ENCODE data around the gene RTP1. TPM values are rescaled to one million over a fixed set of nuclear protein-coding genes. Genes with fewer than 3 reads are reported as not detected.

The RTP1 gene
- total RNA-seq, 1 donor from 2014 or later: not detected

DNA sequence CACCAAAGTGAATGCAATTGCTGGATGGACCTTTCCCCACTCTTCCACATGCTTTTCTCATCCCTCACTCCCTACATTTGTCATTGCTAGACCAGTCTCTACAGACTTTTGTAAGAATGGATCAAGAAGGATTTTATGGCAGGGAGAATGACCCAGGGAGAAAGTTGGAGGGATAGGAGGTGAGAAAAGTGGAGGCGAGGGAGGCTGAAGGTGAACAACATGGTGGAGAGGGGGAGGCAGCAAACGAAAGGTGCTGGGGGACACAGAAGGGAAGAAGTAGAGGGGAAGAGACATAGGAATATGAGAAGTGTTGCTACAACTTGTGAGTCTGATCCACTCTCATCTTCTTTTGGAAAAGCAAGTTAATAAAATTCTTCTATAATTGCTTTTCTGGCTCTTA is 24.4 kb upstream of the RTP1 start:
- no peaks in the 10 kb centered on the region for H3K79me2 ChIP-seq (ENCODE audit: low read depth)
- Mint-ChIP-seq H3K9me3 (no peaks in the 10 kb centered on the region), H3K4me3 (no peak overlapping the region), H3K27ac (no peak overlapping the region), H3K4me1 (peaks cover 7% of the 10 kb centered on the region), H3K27me3 (ENCODE audit: insufficient read depth, low read depth) (peaks cover 3% of the 10 kb centered on the region), H3K36me3 (no peaks in the 10 kb centered on the region)
- no peak overlapping the region for H2AFZ ChIP-seq (replicated peaks)
- no peak for DNase-seq (ENCODE audit: low spot score)
- H3F3A ChIP-seq (ENCODE audit: low read depth): peaks cover 9% of the 10 kb centered on the region
- H3K9ac ChIP-seq: no peak overlapping the region
- H3K4me1 ChIP-seq: peaks cover 6% of the 10 kb centered on the region
- H3K36me3 ChIP-seq: no peaks in the 10 kb centered on the region
- no peaks in the 10 kb centered on the region for H4K20me1 ChIP-seq (ENCODE audit: low read depth)
- H3K27me3 ChIP-seq: no peaks in the 10 kb centered on the region
- TF ChIP-seq EZH2phosphoT487 (IDR thresholded peaks at IDR 0.05) (no peak), EZH2 (IDR thresholded peaks at IDR 0.05) (no peak)
- TF ChIP-seq, protein P1, sequence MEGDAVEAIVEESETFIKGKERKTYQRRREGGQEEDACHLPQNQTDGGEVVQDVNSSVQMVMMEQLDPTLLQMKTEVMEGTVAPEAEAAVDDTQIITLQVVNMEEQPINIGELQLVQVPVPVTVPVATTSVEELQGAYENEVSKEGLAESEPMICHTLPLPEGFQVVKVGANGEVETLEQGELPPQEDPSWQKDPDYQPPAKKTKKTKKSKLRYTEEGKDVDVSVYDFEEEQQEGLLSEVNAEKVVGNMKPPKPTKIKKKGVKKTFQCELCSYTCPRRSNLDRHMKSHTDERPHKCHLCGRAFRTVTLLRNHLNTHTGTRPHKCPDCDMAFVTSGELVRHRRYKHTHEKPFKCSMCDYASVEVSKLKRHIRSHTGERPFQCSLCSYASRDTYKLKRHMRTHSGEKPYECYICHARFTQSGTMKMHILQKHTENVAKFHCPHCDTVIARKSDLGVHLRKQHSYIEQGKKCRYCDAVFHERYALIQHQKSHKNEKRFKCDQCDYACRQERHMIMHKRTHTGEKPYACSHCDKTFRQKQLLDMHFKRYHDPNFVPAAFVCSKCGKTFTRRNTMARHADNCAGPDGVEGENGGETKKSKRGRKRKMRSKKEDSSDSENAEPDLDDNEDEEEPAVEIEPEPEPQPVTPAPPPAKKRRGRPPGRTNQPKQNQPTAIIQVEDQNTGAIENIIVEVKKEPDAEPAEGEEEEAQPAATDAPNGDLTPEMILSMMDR (IDR thresholded peaks at IDR 0.05): no peak
- H3K4me2 ChIP-seq: no peak overlapping the region
- no peak overlapping the region for H3K27ac ChIP-seq
- no peak overlapping the region for H3K4me3 ChIP-seq
- no peaks in the 10 kb centered on the region for H3K9me3 ChIP-seq (ENCODE audit: low read depth)

DNA sequence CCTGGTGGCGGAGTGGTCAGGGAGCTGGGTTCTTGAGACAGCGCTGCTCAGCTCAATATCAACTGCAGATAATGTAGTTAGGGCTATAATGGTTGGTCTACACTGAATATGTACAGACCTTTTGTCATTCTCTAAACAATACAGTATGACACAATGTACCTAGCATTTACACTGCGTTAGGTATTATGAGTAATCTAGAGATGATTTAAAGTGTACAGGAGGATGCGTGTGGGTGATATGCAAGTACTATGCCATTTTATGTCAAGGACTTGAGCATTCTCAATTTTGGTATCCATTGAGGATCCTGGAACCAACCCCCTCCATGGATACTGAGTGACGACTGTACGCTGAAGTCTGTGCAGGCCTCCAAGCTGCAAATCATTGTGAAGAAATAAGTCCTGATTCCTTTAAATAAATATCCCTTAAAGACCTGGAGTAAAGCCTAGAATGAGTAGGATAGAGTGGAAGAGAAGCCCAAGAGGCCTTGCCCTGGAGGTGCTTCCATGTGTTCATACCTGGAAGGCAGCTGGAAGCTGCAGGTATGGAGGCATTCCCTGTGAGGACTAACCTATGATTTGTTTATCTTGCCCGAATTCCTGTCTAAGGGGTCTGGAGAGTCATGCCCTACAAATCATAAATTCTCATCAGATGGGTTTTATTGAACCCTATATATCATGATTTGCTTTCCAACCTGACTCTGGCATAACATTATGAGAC is 15.7 kb upstream of the RTP1 start:
- Mint-ChIP-seq H3K4me3 (no peak overlapping the region), H3K4me1 (peaks cover 16% of the 10 kb centered on the region), H3K27ac (no peak overlapping the region), H3K36me3 (no peaks in the 10 kb centered on the region), H3K9me3 (peaks cover 2% of the 10 kb centered on the region), H3K27me3 (ENCODE audit: insufficient read depth, low read depth) (peaks cover 5% of the 10 kb centered on the region)
- no peak overlapping the region for H2AFZ ChIP-seq (replicated peaks)
- H3K27ac ChIP-seq: no peak overlapping the region
- H3K4me1 ChIP-seq: peaks cover 20% of the 10 kb centered on the region
- H3F3A ChIP-seq (ENCODE audit: low read depth): peaks cover 16% of the 10 kb centered on the region
- H3K27me3 ChIP-seq: peaks cover 23% of the 10 kb centered on the region
- no peaks in the 10 kb centered on the region for H3K9me3 ChIP-seq (ENCODE audit: low read depth)
- H3K9ac ChIP-seq: no peak overlapping the region
- no peak overlapping the region for H3K4me2 ChIP-seq
- no peaks in the 10 kb centered on the region for H4K20me1 ChIP-seq (ENCODE audit: low read depth)
- no peak overlapping the region for H3K4me3 ChIP-seq
- TF ChIP-seq, protein P1 (IDR thresholded peaks at IDR 0.05): no peak
- TF ChIP-seq EZH2phosphoT487 (IDR thresholded peaks at IDR 0.05): no peak
- TF ChIP-seq EZH2 (IDR thresholded peaks at IDR 0.05): no peak
- no peak for DNase-seq (ENCODE audit: low spot score)
- H3K36me3 ChIP-seq: no peaks in the 10 kb centered on the region
- H3K79me2 ChIP-seq (ENCODE audit: low read depth): no peaks in the 10 kb centered on the region

DNA sequence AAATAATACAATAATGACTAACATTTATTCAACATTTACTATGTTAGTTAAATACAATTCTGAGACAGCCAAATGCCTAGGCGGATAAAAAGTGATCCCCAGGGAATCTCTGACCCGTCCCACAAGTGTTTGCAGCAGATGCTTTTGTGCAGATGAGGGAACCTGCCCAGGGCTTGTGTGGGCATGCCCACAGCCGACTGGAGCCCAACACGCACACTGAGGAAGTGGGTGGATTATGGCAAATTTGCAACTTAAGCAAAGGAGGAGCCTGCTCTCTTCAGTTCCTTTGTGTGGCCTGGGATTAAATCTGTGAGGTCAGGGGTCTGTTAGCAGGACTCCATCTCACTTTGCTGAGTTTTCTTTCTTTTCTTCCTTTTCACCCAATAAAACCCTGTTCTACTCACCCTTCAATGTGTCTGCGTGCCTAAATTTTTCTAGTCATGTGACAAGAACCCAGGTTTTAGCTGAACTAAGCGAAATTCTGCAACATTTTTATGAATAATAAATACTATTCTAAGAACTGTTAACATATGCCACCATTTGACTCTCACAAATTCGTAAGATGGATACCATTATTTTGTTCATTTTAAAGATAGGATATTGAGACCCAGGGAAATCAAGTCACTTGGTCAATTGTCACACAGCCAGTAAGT is 13.9 kb upstream of the RTP1 start:
- Mint-ChIP-seq H3K27ac (peak overlapping the region; percentile 70), H3K27me3 (ENCODE audit: insufficient read depth, low read depth) (peaks cover 5% of the 10 kb centered on the region), H3K36me3 (no peaks in the 10 kb centered on the region), H3K4me1 (peaks cover 16% of the 10 kb centered on the region), H3K4me3 (no peak overlapping the region), H3K9me3 (peaks cover 2% of the 10 kb centered on the region)
- peak; percentile 23 for DNase-seq (ENCODE audit: low spot score)
- H3F3A ChIP-seq (ENCODE audit: low read depth): peaks cover 16% of the 10 kb centered on the region
- no peak overlapping the region for H3K27ac ChIP-seq
- H3K36me3 ChIP-seq: no peaks in the 10 kb centered on the region
- no peaks in the 10 kb centered on the region for H3K9me3 ChIP-seq (ENCODE audit: low read depth)
- peak overlapping the region; percentile 21 for H3K4me2 ChIP-seq
- no peak overlapping the region for H3K9ac ChIP-seq
- peak overlapping the region; percentile 14 for H2AFZ ChIP-seq (replicated peaks)
- no peaks in the 10 kb centered on the region for H3K79me2 ChIP-seq (ENCODE audit: low read depth)
- H3K4me3 ChIP-seq: no peak overlapping the region
- H3K4me1 ChIP-seq: peaks cover 20% of the 10 kb centered on the region
- TF ChIP-seq EZH2phosphoT487 (IDR thresholded peaks at IDR 0.05) (no peak), EZH2 (IDR thresholded peaks at IDR 0.05) (no peak)
- TF ChIP-seq, protein P1 (IDR thresholded peaks at IDR 0.05): no peak
- peaks cover 23% of the 10 kb centered on the region for H3K27me3 ChIP-seq
- H4K20me1 ChIP-seq (ENCODE audit: low read depth): no peaks in the 10 kb centered on the region
